HG03095 (cell line): ENCODE results near the gene JAZF1.

ENCODE experiments used
- ATAC-seq: cut with Tn5 transposase; IDR thresholded peaks from one replicate; pipeline ENCODE4 v1.9.1; 2021; ENCODE audit warnings: moderate library complexity; ENCODE audit not compliant: unreplicated experiment

The JAZF1 gene

GRCh38 chr7:28112012-28112411, 68.6 kb downstream of the JAZF1 start:
- no peak for ATAC-seq

- ATAC-seq, result no peak
These were observed 70.1 kb downstream of the JAZF1 start for GRCh38 chr7:28110427-28111012.

- no peak for ATAC-seq
These were observed 71.8 kb downstream of the JAZF1 start for GRCh38 chr7:28108747-28109146.

- ATAC-seq, result no peak
These were observed 72.6 kb downstream of the JAZF1 start for GRCh38 chr7:28107960-28108359.

DNA sequence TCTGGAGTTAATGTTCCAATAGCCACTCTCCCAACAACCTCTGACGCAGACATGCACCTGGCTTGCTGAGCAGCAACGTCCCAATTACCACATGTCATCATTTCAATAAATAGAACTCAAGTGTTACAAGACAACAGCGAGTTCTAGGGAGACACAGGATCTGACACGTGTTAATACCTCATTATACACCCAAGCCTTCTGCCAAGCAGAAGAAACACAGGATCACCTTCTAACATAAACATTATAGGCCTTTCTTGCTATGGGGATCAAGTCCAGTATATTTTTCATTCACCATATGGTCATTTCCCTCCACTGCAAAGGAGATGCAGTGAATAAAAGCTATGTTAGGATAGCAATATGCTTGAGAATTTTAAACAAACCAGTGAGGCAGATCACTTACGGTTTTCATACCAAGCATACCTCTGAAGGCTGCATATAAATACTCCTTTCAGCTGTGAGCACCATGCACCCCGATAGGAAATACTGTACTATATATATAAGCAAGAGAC, 74.2 kb downstream of the JAZF1 start:
- ATAC-seq, result no peak

DNA sequence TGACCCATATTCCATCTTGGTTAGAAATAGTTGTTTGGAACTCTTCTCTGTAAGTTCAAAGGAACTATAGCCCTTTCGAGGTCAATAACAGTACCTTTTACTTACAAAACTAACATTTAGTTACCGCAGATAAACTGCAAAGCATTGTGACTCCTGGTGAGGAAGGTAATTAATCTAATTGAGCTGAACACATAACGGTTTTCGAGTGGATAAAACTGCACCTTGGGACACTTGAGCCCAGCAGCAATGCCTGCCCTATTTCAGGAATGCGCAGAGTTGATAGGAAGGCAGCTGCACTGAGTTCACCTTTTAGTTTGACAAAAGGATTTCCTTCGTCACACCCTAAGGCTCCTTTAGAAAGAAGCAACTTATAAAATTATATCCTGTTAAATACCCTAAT, 75.4 kb downstream of the JAZF1 start:
- ATAC-seq, result no peak

- ATAC-seq, result no peak
These were observed 75.8 kb downstream of the JAZF1 start for GRCh38 chr7:28104811-28105210.

DNA sequence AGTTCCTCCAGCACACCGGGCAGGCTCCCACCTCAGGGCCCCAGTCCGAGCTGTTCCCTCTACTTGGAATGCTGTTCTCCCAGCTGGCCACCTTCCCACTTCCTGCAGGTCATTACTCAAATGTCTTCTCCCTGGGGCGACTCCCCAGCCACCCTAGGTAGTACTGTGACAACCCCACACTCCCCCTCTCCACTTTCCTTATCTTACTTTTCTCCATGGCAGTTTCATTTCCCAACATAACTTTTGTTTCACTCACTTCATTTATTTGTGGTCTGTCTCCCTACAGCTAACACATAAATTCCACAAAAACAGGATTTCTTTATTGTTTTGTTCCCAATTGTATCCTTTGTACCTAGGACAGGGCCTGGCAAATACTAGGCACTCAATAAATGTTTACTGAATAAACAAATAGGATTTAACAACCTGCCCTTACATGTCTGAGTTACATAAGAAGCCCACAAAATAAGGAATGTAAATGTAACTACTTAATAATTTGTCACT, 76.5 kb downstream of the JAZF1 start:
- no peak for ATAC-seq

DNA sequence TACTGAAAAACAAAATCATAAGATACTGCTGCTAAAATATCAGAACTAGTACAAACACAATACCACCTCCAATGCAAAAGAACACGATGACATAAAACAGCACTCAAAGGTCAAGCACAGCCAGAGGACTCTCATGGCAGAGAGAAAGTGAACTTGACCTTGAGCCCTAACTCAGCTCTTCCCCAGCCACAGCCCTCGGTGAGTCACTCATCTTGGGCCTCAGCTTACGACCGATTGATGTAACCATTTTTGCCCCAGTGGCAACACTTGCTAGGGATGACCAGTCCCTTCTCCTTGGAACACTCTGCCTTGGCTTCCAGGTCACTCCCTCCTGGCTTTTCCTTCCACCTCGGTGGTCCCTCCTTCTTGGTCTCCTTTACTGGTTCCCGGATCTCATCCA, 77.8 kb downstream of the JAZF1 start:
- no peak for ATAC-seq

DNA sequence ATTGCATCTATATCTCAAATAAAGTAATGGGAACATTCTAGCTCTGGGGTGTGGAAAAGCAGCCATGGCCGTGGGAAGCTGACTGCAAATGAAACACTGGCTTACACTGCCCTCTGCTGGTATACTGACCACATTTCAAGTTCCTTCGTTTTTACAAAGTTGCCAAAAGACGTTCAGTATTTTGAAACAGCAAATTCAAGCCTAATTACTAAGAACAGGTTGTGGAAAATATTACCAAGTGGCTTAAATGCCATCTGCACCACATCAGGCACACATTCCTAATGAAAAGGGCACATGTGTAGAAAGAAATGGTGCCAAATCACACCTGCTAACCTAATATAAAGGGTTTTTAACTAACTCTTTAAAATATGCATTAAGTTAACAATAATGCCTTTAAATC, 83.9 kb downstream of the JAZF1 start:
- ATAC-seq, result no peak

DNA sequence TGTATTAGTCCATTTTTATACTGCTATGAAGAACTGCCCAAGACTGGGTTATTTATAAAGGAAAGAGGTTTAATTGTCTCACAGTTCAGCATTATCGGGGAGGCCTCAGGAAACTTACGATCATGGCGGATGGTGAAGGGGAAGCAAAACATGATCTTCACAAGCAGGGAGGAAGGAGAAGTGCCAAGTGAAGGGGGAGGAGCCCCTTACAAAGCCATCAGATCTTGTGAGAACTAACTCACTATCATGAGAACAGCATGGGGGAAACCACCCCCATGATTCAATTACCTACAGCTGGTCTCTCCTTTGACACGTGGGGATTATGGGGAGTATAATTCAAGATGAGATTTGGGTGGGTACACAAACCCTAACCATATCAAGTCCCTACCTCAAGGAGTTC, 85.4 kb downstream of the JAZF1 start:
- ATAC-seq, result no peak

DNA sequence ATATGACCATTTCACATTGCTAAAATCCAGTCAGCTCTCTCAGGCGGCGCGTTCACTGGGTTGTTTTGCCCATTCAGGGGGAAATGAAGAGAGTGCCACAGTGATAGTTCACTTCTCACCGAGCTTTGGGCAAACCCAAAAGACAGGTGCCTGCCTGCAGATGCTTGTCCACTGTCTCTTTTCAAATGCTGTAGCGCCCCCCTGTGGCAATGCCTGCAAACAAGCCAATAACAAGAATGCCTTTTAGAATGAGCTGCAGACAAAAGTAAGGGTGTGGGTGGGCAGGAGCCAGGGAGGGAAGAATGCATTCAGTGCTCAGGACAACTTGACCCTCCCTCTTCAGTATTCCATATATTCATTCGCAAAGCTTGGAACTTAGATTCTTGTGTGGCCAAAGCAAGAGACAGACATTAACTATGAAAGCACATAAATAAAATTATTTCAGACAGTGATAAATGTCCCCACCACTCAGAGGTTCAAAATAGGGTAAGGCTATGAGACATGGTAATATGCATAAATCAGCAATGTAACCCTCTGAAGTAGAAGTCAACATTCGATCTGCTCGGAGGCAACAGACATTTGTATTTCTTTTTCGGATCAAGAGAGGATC, 86.9 kb downstream of the JAZF1 start:
- no peak for ATAC-seq

- no peak for ATAC-seq
These were observed 89.4 kb downstream of the JAZF1 start for GRCh38 chr7:28091190-28091589.

DNA sequence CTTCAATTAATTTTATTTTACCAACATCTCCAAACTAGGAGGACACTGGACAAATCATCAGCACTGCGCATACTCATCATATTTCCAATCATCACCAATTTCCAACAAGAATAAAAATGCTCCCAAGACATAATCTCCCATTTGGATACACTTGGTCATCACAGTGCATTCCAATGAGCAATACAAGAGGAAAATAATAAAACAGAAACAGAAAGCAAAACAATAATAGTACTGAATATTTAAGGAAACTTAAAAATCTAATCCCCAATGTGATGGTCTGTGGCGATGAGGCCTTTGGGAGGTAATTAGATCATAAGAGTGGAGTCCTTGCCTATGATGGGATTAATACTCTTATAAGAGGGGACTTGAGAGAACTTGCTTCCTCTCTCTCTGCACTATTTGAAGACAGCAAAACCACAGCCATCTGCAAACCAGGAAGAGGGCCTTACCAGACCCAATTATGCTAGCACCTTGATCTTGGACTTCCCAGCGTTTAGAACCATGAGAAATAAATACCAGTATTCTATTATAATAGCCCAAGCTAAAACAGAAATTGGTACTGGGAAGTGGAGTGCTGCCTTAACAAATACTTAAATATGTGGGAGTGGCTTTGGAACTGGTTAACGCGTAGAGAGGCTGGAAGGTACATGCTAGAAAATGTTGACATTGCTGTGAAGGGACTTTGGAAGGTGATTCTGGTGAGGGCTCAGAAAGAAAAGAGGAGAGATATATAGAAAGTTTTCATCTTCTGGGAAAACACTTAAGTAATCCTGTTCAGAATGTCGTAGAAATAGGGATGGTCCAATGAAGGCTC, 91.5 kb downstream of the JAZF1 start:
- ATAC-seq, result no peak

GRCh38 chr7:28088032-28088431, 92.6 kb downstream of the JAZF1 start:
- no peak for ATAC-seq

GRCh38 chr7:28086198-28086597, 94.4 kb downstream of the JAZF1 start:
- no peak for ATAC-seq

GRCh38 chr7:28083998-28084985, 96.3 kb downstream of the JAZF1 start:
- ATAC-seq, result no peak

- no peak for ATAC-seq
These were observed 97.2 kb downstream of the JAZF1 start for GRCh38 chr7:28083164-28083997.

DNA sequence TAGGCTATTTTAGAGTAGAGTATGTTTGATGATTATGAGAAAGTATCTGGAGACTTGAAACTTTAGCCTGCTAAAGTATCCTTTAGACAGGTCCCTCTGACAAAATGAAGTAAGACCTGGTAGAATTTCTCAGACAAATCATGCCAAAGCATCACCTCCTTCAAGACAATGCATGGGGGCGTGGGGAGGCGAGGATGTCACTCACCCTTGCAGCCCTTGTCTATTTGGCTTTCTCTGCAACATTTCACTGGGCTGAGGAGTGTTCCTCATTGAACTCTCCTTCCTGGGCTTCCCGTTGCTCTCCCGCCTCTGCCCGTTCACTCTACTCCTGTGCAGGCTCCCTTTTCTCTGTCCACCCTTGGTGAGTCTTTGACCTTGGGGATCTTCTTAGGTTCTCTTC, 98.5 kb downstream of the JAZF1 start:
- no peak for ATAC-seq

DNA sequence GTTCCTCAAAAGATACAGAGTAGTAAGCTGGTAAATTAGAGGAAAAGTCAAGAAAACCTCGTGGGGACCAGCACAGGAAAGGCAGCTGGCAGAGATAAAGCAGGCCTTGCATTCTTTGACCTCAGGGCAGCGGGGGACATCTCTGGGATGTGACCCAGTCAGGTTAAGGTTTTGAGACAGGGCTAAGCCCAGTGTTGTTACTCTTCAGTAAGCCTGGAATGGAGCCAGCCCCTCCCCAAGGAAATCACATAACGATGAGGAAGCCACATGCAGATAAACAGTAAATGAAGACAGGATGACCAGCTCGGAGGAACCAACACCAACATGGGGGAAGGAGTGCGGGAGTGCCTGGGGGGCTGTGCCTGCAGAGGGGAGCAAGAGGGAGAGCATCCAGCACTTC, 99.6 kb downstream of the JAZF1 start:
- ATAC-seq, result no peak
